Endothelial cell of umbilical vein (primary cell): ENCODE measurements around the gene RNF145. TPM values are rescaled to one million over a fixed set of nuclear protein-coding genes. Genes with fewer than 3 reads are reported as not detected.

Source experiments
- BruUV-seq: library from RNA; stranded (reverse); fragments of 400-500 nt; replicated peaks from 2 replicates; lab custom pipeline; 2021; lab: Mats Ljungman, UMichigan
- CTCF ChIA-PET: fragments of 300-600, 350-600 bp; sonication (Branson Sonifier 250); formaldehyde crosslinking; loops from one replicate; lab custom pipeline; 2021; ENCODE audit warnings: antibody characterized with exemption, inconsistent platforms; lab: Charles Lee
- POLR2A ChIA-PET: fragments of 300-600, 350-600 bp; sonication (Branson Sonifier 250); formaldehyde crosslinking; loops from one replicate; lab custom pipeline; 2021; ENCODE audit warnings: antibody characterized with exemption, inconsistent platforms; lab: Charles Lee
- DNase-seq: peaks from one replicate; pipeline ENCODE4 v3.0.0-alpha.2; 2011; ENCODE audit warnings: low read depth, low spot score
- FAIRE-seq: peaks from 2 replicates; lab custom pipeline; 2011; peaks lifted over from hg19 to GRCh38; lab: Jason Lieb, UNC
- H2AFZ ChIP-seq: 2 replicates; pipeline ENCODE4 v1.6.0; 2012; ENCODE audit warnings: low read depth, low read length, control low read depth, inconsistent platforms
- H3K27ac ChIP-seq: 2 replicates; pipeline ENCODE4 v1.5.1; 2011; ENCODE audit warnings: low read depth, mild to moderate bottlenecking, control low read depth, low read length, moderate library complexity; ENCODE audit not compliant: insufficient read depth
- H3K27me3 ChIP-seq, 2 experiments: 2 replicates each; pipeline versions ENCODE4 v1.6.0 to v1.6.1; 2011; ENCODE audit warnings: low read length in 2 of 2, mixed read lengths in 1 of 2; ENCODE audit not compliant: control insufficient read depth in 2 of 2, insufficient read depth in 2 of 2
- H3K36me3 ChIP-seq, 2 experiments: 2 replicates in 1 of 2; 3 replicates in 1 of 2; pipeline ENCODE4 v1.5.1; 2011; ENCODE audit warnings: low read length in 2 of 2, mild to moderate bottlenecking in 1 of 2, moderate library complexity in 1 of 2; ENCODE audit not compliant: control insufficient read depth in 2 of 2, insufficient read depth in 2 of 2; ENCODE audit errors: extremely low read depth in 1 of 2
- H3K4me1 ChIP-seq: 3 replicates; pipeline ENCODE4 v1.5.1; 2011; ENCODE audit warnings: mild to moderate bottlenecking, low read length; ENCODE audit not compliant: control insufficient read depth, insufficient read depth; ENCODE audit errors: extremely low read depth
- H3K4me2 ChIP-seq: 2 replicates; pipeline ENCODE4 v1.6.1; 2011; ENCODE audit warnings: low read length, control low read depth, mixed read lengths; ENCODE audit not compliant: insufficient read depth
- H3K4me3 ChIP-seq, 3 experiments: fragments of 200-600 bp in 1 of 3; sonication (generic), shearing (Covaris generic) in 1 of 3; replicated peaks in 1 of 3; 2 replicates each; pipeline ENCODE4 v1.5.1; 2011 to 2016; ENCODE audit warnings: control low read depth in 3 of 3, low read length in 3 of 3, mild to moderate bottlenecking in 2 of 3, inconsistent platforms in 1 of 3, low read depth in 1 of 3, moderate library complexity in 1 of 3; ENCODE audit not compliant: insufficient read depth in 1 of 3
- H3K79me2 ChIP-seq: 2 replicates; pipeline ENCODE4 v1.6.0; 2012; ENCODE audit warnings: low read length, inconsistent platforms; ENCODE audit not compliant: control insufficient read depth, insufficient read depth
- H3K9ac ChIP-seq: replicated peaks from 2 replicates; pipeline ENCODE3; 2011; ENCODE audit warnings: low read length, control low read depth; ENCODE audit not compliant: insufficient read depth; ENCODE audit errors: extremely low read depth
- H3K9me1 ChIP-seq: replicated peaks from 3 replicates; pipeline ENCODE4 v1.6.0; 2011; ENCODE audit warnings: mild to moderate bottlenecking, low read length; ENCODE audit not compliant: control insufficient read depth, insufficient read depth; ENCODE audit errors: extremely low read depth
- H3K9me3 ChIP-seq: replicated peaks from 2 replicates; pipeline ENCODE4 v1.5.1; 2012; ENCODE audit warnings: low read length, inconsistent platforms; ENCODE audit not compliant: control insufficient read depth, insufficient read depth
- H4K20me1 ChIP-seq: replicated peaks from 2 replicates; pipeline ENCODE3; 2011; ENCODE audit warnings: mild to moderate bottlenecking, low read length; ENCODE audit not compliant: control insufficient read depth, insufficient read depth; ENCODE audit errors: extremely low read depth
- EZH2 ChIP-seq: IDR thresholded peaks from 2 replicates; pipeline ENCODE4 v1.6.1; 2012; ENCODE audit warnings: borderline replicate concordance, low read depth, mild to moderate bottlenecking, moderate library complexity, low read length, inconsistent platforms; ENCODE audit not compliant: severe bottlenecking
- FOS ChIP-seq: IDR thresholded peaks from 2 replicates; pipeline ENCODE4 v1.6.1; 2011; ENCODE audit warnings: mild to moderate bottlenecking, low read length, moderate library complexity, borderline replicate concordance; ENCODE audit not compliant: insufficient read depth
- MAX ChIP-seq: IDR thresholded peaks from 2 replicates; pipeline ENCODE4 v1.6.1; 2011; ENCODE audit not compliant: insufficient read depth, insufficient read length
- MYC ChIP-seq: IDR thresholded peaks from one replicate; pipeline ENCODE4 v1.6.1; 2011; ENCODE audit warnings: mild to moderate bottlenecking, low read depth, low read length
- POLR2A ChIP-seq: IDR thresholded peaks from 2 replicates; pipeline ENCODE4 v1.6.1; 2012; ENCODE audit warnings: low read depth, mild to moderate bottlenecking, control low read depth, low read length
- POLR2AphosphoS5 ChIP-seq: IDR thresholded peaks from 2 replicates; pipeline ENCODE4 v1.6.1; 2012; ENCODE audit warnings: low read depth, mild to moderate bottlenecking, control low read depth, low read length, moderate library complexity; ENCODE audit not compliant: insufficient read depth
- dilution Hi-C: fragments of 300-500 bp; cut with MboI; formaldehyde crosslinking; loops from one replicate; pipeline ENCODE4 v1.15.0; 2019; ENCODE audit warnings: low sequenced_read_pairs; ENCODE audit not compliant: extremely low pct_ligation_motif_present
- intact Hi-C: fragments of 100-400 bp; cut with micrococcal nuclease; formaldehyde crosslinking; loops from one replicate; pipeline ENCODE4 v1.10.0; 2022
- polyA plus RNA-seq, 4 experiments: library from polyadenylated mRNA; depleted of rRNA in 3 of 4; stranded (reverse) in 3 of 4; unstranded in 1 of 4; fragments of >200 nt; gene quantifications; 2 replicates each; pipeline versions ENCODE4 v1.2.1 to v1.2.3, GENCODE V29; 2011 to 2012; ENCODE audit warnings: missing spikeins in 1 of 4
- total RNA-seq: library from RNA; stranded (reverse); gene quantifications from 2 replicates; pipeline ENCODE4 v1.2.3, GENCODE V29; 2021
- TF ChIP-seq, protein P1 (sequence below), 2 donors: IDR thresholded peaks; 1 replicate in 1 of 2; 2 replicates in 1 of 2; pipeline ENCODE4 v1.5.1; 2011; ENCODE audit warnings: low read length in 2 of 2, mild to moderate bottlenecking in 2 of 2, moderate library complexity in 2 of 2, control low read depth in 1 of 2, inconsistent platforms in 1 of 2, low read depth in 1 of 2; ENCODE audit not compliant: insufficient read depth in 1 of 2; ENCODE audit errors: extremely low read depth in 1 of 2

The RNF145 gene
- total and polyA plus RNA-seq, 2 donors (not counting 3 experiments of a cell fraction or from before 2014, with no cell fraction given), result 39.4 to 62.3 TPM

GRCh38 chr5:159212657-159213462, 3.5 kb upstream of the RNF145 start:
- Histone ChIP-seq H2AFZ (no peak overlapping the region), H3K9me3 (no peaks in the 10 kb centered on the region), H3K36me3 (no peaks in the 10 kb centered on the region), H3K4me2 (no peak overlapping the region), H3K4me1 (peaks cover 3% of the 10 kb centered on the region), H3K27me3 (peaks cover 0 to 6% of the 10 kb centered on the region in 2 experiments), H3K79me2 (peaks cover 11% of the 10 kb centered on the region), H3K9me1 (no peaks in the 10 kb centered on the region), H3K27ac (no peak overlapping the region), H4K20me1 (no peaks in the 10 kb centered on the region), H3K9ac (no peak overlapping the region), H3K4me3 (no peak overlapping the region)
- no peak for FAIRE-seq
- dilution Hi-C loops, result no loop called here
- intact Hi-C loops, result no loop called here
- ChIA-PET CTCF (interaction anchor here (0.9 kb wide), 1 partner anchor 18 kb away, joined by 3 read pairs; no protein-coding TSS in a partner anchor), POLR2A (no interaction called here)
- TF ChIP-seq EZH2, result no peak
- TF ChIP-seq FOS, result no peak
- TF ChIP-seq POLR2AphosphoS5, result no peak
- no peak for TF ChIP-seq MYC
- no peak for TF ChIP-seq MAX
- no peak for TF ChIP-seq POLR2A
- TF ChIP-seq, protein P1, sequence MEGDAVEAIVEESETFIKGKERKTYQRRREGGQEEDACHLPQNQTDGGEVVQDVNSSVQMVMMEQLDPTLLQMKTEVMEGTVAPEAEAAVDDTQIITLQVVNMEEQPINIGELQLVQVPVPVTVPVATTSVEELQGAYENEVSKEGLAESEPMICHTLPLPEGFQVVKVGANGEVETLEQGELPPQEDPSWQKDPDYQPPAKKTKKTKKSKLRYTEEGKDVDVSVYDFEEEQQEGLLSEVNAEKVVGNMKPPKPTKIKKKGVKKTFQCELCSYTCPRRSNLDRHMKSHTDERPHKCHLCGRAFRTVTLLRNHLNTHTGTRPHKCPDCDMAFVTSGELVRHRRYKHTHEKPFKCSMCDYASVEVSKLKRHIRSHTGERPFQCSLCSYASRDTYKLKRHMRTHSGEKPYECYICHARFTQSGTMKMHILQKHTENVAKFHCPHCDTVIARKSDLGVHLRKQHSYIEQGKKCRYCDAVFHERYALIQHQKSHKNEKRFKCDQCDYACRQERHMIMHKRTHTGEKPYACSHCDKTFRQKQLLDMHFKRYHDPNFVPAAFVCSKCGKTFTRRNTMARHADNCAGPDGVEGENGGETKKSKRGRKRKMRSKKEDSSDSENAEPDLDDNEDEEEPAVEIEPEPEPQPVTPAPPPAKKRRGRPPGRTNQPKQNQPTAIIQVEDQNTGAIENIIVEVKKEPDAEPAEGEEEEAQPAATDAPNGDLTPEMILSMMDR (IDR thresholded peaks at IDR 0.05; ENCODE audit: extremely low read depth in 1 of 2, insufficient read depth in 1 of 2, low read depth in 1 of 2, low read length in 2 of 2), result no peak
- no TSS peak for BruUV-seq
- DNase-seq, result no peak
